NCI-H1694 (cell line): ENCODE results near the gene SPTAN1.
A peak's percentile ranks its signal among the peaks of the same experiment; 100 is the strongest.
"Not testable (repeated sequence)": the region's sequence is repeated elsewhere in the genome, so short reads cannot be mapped to it uniquely, and the experiment has no call there.

Experiments
- DNase-seq: peaks from one replicate; lab custom pipeline; 2025; lab: John Stamatoyannopoulos, UW

Gene SPTAN1

GRCh38 chr9:128632486-128632885 lies 80.1 kb downstream of the SPTAN1 start:
- no peak for DNase-seq

GRCh38 chr9:128633057-128633456 lies 80.7 kb downstream of the SPTAN1 start:
- no peak for DNase-seq

- DNase-seq = no peak
Observed at GRCh38 chr9:128633601-128634000, 81.2 kb downstream of the SPTAN1 start.

GRCh38 chr9:128634111-128634510 lies 81.7 kb downstream of the SPTAN1 start:
- DNase-seq = no peak

GRCh38 chr9:128634651-128635262 lies 82.4 kb downstream of the SPTAN1 start:
- no peak for DNase-seq

- DNase-seq = peak; percentile 34
Observed at GRCh38 chr9:128635266-128636023, 83.1 kb downstream of the SPTAN1 start.

GRCh38 chr9:128636024-128636390 lies 83.6 kb downstream of the SPTAN1 start:
- DNase-seq = no peak

- peak; percentile 43 for DNase-seq
Observed at GRCh38 chr9:128636556-128637530, 84.5 kb downstream of the SPTAN1 start.

GRCh38 chr9:128637656-128638055 lies 85.3 kb downstream of the SPTAN1 start:
- no peak for DNase-seq

GRCh38 chr9:128638580-128638979 lies 86.2 kb downstream of the SPTAN1 start:
- DNase-seq = no peak

- DNase-seq = no peak
Observed at GRCh38 chr9:128640603-128641002, 88.2 kb downstream of the SPTAN1 start.

- DNase-seq = no peak
Observed at GRCh38 chr9:128642675-128643245, 90.4 kb downstream of the SPTAN1 start.

- DNase-seq = no peak
Observed at GRCh38 chr9:128643519-128644300, 91.3 kb downstream of the SPTAN1 start.

GRCh38 chr9:128648206-128648605 lies 95.8 kb downstream of the SPTAN1 start:
- not testable (repeated sequence) for DNase-seq

GRCh38 chr9:128651798-128652197 lies 99.4 kb downstream of the SPTAN1 start:
- no peak for DNase-seq

- no peak for DNase-seq
Observed at GRCh38 chr9:128653908-128654307, 101.5 kb downstream of the SPTAN1 start.

- no peak for DNase-seq
Observed at GRCh38 chr9:128654481-128654880, 102.1 kb downstream of the SPTAN1 start.

GRCh38 chr9:128656416-128657343 lies 104.3 kb downstream of the SPTAN1 start, which contains the start of gene DYNC2I2:
DYNC2I2 (minus strand) TSS chr9:128656847; CDS start chr9:128656726, 121 bp downstream.
- DNase-seq = peak; percentile 42

- DNase-seq = no peak
Observed at GRCh38 chr9:128657344-128657704, 104.9 kb downstream of the SPTAN1 start.

GRCh38 chr9:128657796-128658195 lies 105.4 kb downstream of the SPTAN1 start:
- DNase-seq = no peak
